ENCODE results near the gene FAM184A. TPM values are rescaled to one million over a fixed set of nuclear protein-coding genes. Genes with fewer than 3 reads are reported as not detected.
"Not testable (repeated sequence)": the region's sequence is repeated elsewhere in the genome, so short reads cannot be mapped to it uniquely, and the experiment has no call there.

Gene FAM184A
- total and polyA plus RNA-seq, 7 donors = 0.60 to 8.7 (median 3.9) TPM

DNA sequence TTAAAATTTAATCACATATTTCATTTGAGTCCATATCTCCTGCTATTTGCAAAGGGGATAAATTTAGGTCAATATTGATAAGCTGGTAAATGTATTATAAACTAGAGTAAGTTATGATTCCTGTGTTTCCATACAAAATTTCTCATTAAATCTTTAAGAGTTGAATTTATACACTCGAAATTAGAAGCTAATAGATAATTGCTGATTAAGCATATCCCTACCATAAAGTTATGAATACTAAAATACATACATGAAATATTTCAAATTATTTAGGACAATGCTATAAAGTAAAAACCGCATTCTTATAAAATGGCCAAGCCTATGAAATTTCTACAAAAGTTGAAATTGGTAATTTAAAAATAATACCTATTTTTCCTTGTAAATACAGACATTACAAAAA, 71.5 kb downstream of the FAM184A start:
- 91 to 94% methylated on average over 2 of the region's 2 CpGs for WGBS, 2 donors
- no peaks in the 10 kb centered on the region for H3K36me3 ChIP-seq
- intact Hi-C loops (cut with DNase I) = no loop called here

DNA sequence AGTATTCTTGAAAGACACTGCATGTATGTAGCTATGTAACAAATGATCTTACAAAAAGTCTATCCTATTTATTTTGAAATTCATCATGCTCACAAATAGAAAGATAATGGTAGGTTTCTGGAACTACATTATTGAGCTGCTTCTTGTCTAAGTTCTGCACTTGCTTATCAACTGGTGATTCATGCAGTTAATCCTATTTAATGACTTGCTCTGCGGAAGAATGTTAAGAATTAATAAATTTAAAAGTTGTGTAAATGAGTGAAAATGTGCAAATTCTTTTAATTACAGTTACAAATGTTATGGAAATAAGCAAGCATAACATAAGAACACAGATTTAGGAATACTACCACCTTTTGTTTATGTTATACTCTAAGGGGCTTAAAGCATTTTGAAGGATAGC, 76.4 kb downstream of the FAM184A start:
- no peak for TF ChIP-seq POLR2A (IDR thresholded peaks at IDR 0.05)
- TF ChIP-seq EP300 (IDR thresholded peaks at IDR 0.05) = no peak
- Histone ChIP-seq H3K36me3 (no peaks in the 10 kb centered on the region), H3K27ac (no peak overlapping the region), H3K4me1 (no peaks in the 10 kb centered on the region), H3K4me3 (no peak overlapping the region), H3K27me3 (no peaks in the 10 kb centered on the region), H3K9me3 (no peaks in the 10 kb centered on the region)
- intact Hi-C loops (cut with DNase I) = no loop called here
- WGBS, 2 donors = 86 to 90% methylated on average over 1 of the region's 1 CpG
- no peak for DNase-seq

More for the DNA sequence above, 71.5 kb downstream of the FAM184A start:
- H3K27ac ChIP-seq = no peak overlapping the region
- H3K27me3 ChIP-seq = no peaks in the 10 kb centered on the region
- no peaks in the 10 kb centered on the region for H3K9me3 ChIP-seq
- H3K4me1 ChIP-seq = no peaks in the 10 kb centered on the region
- no peak overlapping the region for H3K4me3 ChIP-seq
- TF ChIP-seq EP300 (IDR thresholded peaks at IDR 0.05) (no peak), POLR2AphosphoS5 (IDR thresholded peaks at IDR 0.05) (no peak), POLR2A (IDR thresholded peaks at IDR 0.05) (no peak)
- TF ChIP-seq, protein P1, sequence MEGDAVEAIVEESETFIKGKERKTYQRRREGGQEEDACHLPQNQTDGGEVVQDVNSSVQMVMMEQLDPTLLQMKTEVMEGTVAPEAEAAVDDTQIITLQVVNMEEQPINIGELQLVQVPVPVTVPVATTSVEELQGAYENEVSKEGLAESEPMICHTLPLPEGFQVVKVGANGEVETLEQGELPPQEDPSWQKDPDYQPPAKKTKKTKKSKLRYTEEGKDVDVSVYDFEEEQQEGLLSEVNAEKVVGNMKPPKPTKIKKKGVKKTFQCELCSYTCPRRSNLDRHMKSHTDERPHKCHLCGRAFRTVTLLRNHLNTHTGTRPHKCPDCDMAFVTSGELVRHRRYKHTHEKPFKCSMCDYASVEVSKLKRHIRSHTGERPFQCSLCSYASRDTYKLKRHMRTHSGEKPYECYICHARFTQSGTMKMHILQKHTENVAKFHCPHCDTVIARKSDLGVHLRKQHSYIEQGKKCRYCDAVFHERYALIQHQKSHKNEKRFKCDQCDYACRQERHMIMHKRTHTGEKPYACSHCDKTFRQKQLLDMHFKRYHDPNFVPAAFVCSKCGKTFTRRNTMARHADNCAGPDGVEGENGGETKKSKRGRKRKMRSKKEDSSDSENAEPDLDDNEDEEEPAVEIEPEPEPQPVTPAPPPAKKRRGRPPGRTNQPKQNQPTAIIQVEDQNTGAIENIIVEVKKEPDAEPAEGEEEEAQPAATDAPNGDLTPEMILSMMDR (IDR thresholded peaks at IDR 0.05) = no peak
- DNase-seq = no peak

DNA sequence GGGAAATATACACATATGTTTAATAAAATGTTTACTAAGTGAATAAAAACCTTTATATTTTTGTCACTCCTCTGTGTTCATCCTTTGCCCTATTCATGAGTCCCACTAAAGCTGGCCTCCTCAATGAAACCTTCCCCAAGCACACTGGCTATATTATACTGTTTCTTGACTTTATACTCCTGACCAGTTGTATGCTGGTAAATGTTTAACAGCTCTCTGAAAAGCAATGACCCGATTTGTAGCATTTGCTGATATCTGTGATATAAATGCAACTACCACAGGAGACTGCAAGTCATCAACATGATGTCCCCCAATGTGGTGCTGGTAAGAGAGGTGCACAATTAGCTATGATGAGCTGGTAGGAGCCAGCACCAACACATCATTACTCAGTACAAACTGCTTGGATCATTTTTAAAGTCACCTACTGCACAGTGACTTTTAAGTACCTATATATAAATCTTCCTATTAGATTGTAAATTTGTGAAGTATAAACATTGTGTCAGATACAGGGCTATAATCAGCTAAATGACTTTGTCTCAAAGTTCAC, 78.9 kb downstream of the FAM184A start:
- intact Hi-C loops (cut with DNase I) = no loop called here

DNA sequence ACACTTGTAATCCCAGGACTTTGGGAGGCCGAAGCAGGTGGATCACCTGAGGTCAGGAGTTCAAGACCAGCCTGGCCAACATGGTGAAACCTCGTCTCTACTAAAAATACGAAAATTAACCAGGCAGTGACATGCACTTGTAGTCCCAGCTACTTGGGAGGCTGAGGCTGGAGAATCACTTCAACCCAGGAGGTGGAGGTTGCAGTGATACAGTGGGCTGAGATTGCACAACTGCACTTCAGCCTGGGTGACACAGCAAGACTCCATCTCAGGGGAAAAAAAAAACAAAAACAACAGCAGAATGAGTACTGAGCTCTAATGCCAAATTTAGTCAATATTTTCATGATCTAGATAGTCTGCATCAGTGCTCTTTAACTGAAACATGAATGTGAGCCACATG, 81.0 kb downstream of the FAM184A start:
- H3K9me3 ChIP-seq = not testable (repeated sequence)

More for the DNA sequence above, 78.9 kb downstream of the FAM184A start:
- Histone ChIP-seq H3K4me1 (no peaks in the 10 kb centered on the region), H3K4me3 (no peak overlapping the region), H3K36me3 (no peaks in the 10 kb centered on the region), H3K27ac (no peak overlapping the region), H3K27me3 (no peaks in the 10 kb centered on the region), H3K9me3 (no peaks in the 10 kb centered on the region)
- TF ChIP-seq, protein P1 (IDR thresholded peaks at IDR 0.05) = no peak
- TF ChIP-seq EP300 (IDR thresholded peaks at IDR 0.05) (no peak), POLR2A (IDR thresholded peaks at IDR 0.05) (no peak), POLR2AphosphoS5 (IDR thresholded peaks at IDR 0.05) (no peak)
- no peak for DNase-seq
- WGBS, 2 donors = 10 to 58% methylated on average over 1 of the region's 1 CpG

DNA sequence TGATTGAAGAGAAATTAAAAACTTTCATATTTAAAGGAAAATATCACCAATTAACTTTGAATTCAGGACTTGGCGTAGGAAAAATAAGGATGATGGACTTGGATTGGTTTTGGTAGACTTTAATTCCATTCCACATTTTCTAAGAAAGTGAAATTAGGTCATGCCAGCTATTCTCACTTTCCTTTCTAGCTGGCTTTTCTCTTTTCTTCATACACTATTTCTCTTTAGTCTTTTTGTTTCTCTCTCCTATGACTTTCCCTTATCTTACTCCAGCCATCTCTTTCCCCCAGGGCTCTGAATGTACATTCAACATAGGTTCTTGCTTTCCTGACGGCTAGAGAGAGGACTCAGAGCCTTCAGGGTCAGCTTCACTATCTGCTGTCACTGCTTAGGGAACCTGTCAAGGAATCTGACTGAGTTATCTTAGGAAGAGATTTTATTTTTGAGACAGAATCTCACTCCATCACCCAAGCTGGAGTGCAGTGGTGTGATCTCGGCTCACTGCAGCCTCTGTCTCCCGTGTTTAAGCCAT, 82.1 kb downstream of the FAM184A start:
- intact Hi-C loops (cut with DNase I) = no loop called here
- Histone ChIP-seq H3K27ac (no peak overlapping the region), H3K4me3 (no peak overlapping the region), H3K27me3 (no peaks in the 10 kb centered on the region), H3K36me3 (no peaks in the 10 kb centered on the region), H3K4me1 (no peaks in the 10 kb centered on the region), H3K9me3 (no peaks in the 10 kb centered on the region)
- WGBS, 2 donors = 97 to 98% methylated on average over 4 of the region's 4 CpGs
- no peak for TF ChIP-seq POLR2AphosphoS5 (IDR thresholded peaks at IDR 0.05)
- no peak for TF ChIP-seq POLR2A (IDR thresholded peaks at IDR 0.05)
- TF ChIP-seq, protein P1 (IDR thresholded peaks at IDR 0.05) = no peak
- no peak for TF ChIP-seq EP300 (IDR thresholded peaks at IDR 0.05)
- no peak for DNase-seq

More for the DNA sequence above, 81.0 kb downstream of the FAM184A start:
- H3K27me3 ChIP-seq; DNase-seq; H3K36me3 ChIP-seq; intact Hi-C loops (cut with DNase I); H3K4me1 ChIP-seq; H3K27ac ChIP-seq; H3K4me3 ChIP-seq: not testable (repeated sequence)
- WGBS, 2 donors = 94 to 95% methylated on average over 3 of the region's 3 CpGs

DNA sequence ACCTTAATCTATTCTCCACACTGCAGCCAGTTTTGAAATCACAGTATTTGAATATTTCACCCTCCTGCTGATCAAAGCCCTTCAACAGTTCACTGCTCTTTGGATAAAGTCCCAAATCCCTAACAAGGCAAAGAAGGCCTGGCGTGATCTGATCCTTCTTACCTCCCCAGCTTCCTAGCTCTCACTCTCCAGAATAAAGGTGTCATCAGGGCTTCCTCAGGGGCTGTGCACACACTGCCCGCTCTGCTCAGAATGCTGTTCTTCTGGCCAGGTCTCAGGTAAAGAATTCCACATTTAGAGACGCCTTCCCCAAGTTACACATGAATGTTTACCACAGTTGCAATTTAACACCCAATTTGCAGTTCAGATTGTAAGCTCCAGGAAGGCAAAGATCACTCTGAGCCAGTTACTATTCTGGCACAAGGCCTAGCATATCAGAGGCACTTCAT, 84.6 kb downstream of the FAM184A start:
- Histone ChIP-seq H3K27me3 (no peaks in the 10 kb centered on the region), H3K36me3 (no peaks in the 10 kb centered on the region), H3K27ac (no peak overlapping the region), H3K4me1 (no peaks in the 10 kb centered on the region), H3K4me3 (no peak overlapping the region), H3K9me3 (no peaks in the 10 kb centered on the region)
- TF ChIP-seq POLR2AphosphoS5 (IDR thresholded peaks at IDR 0.05) = no peak
- TF ChIP-seq, protein P1 (IDR thresholded peaks at IDR 0.05) = no peak
- TF ChIP-seq POLR2A (IDR thresholded peaks at IDR 0.05) = no peak
- no peak for TF ChIP-seq EP300 (IDR thresholded peaks at IDR 0.05)
- intact Hi-C loops (cut with DNase I) = no loop called here
- DNase-seq = no peak
- 86 to 92% methylated on average over 3 of the region's 3 CpGs for WGBS, 2 donors
